OCI-LY3 (cell line): ENCODE results near the gene CNOT2.

Experiments used
- CTCF ChIP-seq: fragments of 200-600, 300-600 bp; sonication (generic); IDR thresholded peaks from 2 replicates; pipeline ENCODE4 v1.5.1; 2014; ENCODE audit warnings: antibody characterized with exemption, low read length, low read depth
- EZH2phosphoT487 ChIP-seq: fragments of 200-600 bp; shearing (Covaris generic); IDR thresholded peaks from 2 replicates; pipeline ENCODE4 v1.6.1; 2018; ENCODE audit warnings: antibody characterized with exemption, mixed run types, low read depth

GRCh38 chr12:70400124-70400523 is 156.9 kb downstream of the CNOT2 start:
- TF ChIP-seq CTCF (no peak), EZH2phosphoT487 (no peak)
